Small intestine (tissue), 7 donors: ENCODE measurements around the gene GALNT11. TPM values are rescaled to one million over a fixed set of nuclear protein-coding genes. Genes with fewer than 3 reads are reported as not detected.
"Not testable (repeated sequence)": the region's sequence is repeated elsewhere in the genome, so short reads cannot be mapped to it uniquely, and the experiment has no call there.

Experiments
- DNase-seq, 2 donors: peaks; one replicate each; pipeline versions ENCODE4 v3.0.0 to v3.0.0-alpha.2; 2013
- FAIRE-seq: peaks from 2 replicates; lab custom pipeline; 2012; peaks lifted over from hg19 to GRCh38; lab: Jason Lieb, UNC
- H3K27ac ChIP-seq, 3 donors: one replicate each; pipeline ENCODE4 v1.5.1; 2013; ENCODE audit warnings: low read length in 2 of 3, mild to moderate bottlenecking in 2 of 3, control low read depth in 1 of 3, inconsistent platforms in 1 of 3, low read depth in 1 of 3, moderate library complexity in 1 of 3
- H3K27me3 ChIP-seq, 3 donors: one replicate each; pipeline ENCODE4 v1.6.1; 2013; ENCODE audit warnings: low read length in 3 of 3, inconsistent platforms in 1 of 3; ENCODE audit not compliant: control insufficient read depth in 3 of 3, insufficient read depth in 3 of 3
- H3K36me3 ChIP-seq, 3 donors: one replicate each; pipeline ENCODE4 v1.6.1; 2013; ENCODE audit warnings: low read length in 3 of 3, inconsistent platforms in 1 of 3, low read depth in 1 of 3, mild to moderate bottlenecking in 1 of 3, moderate library complexity in 1 of 3; ENCODE audit not compliant: control insufficient read depth in 3 of 3, insufficient read depth in 2 of 3
- H3K4me1 ChIP-seq, 3 donors: one replicate each; pipeline ENCODE4 v1.6.1; 2013; ENCODE audit warnings: low read length in 2 of 3, inconsistent platforms in 1 of 3, low read depth in 1 of 3, mild to moderate bottlenecking in 1 of 3, moderate library complexity in 1 of 3; ENCODE audit not compliant: control insufficient read depth in 3 of 3, insufficient read depth in 2 of 3
- H3K4me3 ChIP-seq, 3 donors: one replicate each; pipeline ENCODE4 v1.5.1; 2013; ENCODE audit warnings: low read length in 3 of 3, control low read depth in 1 of 3, inconsistent platforms in 1 of 3, low read depth in 1 of 3, mild to moderate bottlenecking in 1 of 3, moderate library complexity in 1 of 3
- H3K9me3 ChIP-seq, 2 donors: one replicate each; pipeline ENCODE4 v1.6.1; 2013; ENCODE audit warnings: low read depth in 1 of 2, low read length in 1 of 2; ENCODE audit not compliant: control insufficient read depth in 2 of 2, insufficient read depth in 1 of 2
- whole genome bisulfite sequencing, 3 donors: extraction: QIAGEN DNeasy Blood & Tissue Kit; methylation state at CpG; one replicate each; pipeline ENCODE4 v1.1.7; 2013; 5-methylcytosine and 5-hydroxymethylcytosine counted together
- polyA plus RNA-seq, 4 donors: library from polyadenylated mRNA; stranded (reverse) in 3 of 4; unstranded in 1 of 4; fragments of 200-250 nt in 3 of 4; fragments of 120-200 nt in 1 of 4; gene quantifications; one replicate each; pipeline versions ENCODE4 v1.2.1 to v1.2.3, GENCODE V29; 2013
- donor health status: healthy with polysubstance abuse.
- donor health status: control.
- donor health status: control.
- donor health status: Bipolar disorder and iron deficiency.
- donor health status: healthy.

Gene GALNT11
- polyA plus RNA-seq, 4 donors, result 8.1 to 39.7 (median 17.6) TPM

DNA sequence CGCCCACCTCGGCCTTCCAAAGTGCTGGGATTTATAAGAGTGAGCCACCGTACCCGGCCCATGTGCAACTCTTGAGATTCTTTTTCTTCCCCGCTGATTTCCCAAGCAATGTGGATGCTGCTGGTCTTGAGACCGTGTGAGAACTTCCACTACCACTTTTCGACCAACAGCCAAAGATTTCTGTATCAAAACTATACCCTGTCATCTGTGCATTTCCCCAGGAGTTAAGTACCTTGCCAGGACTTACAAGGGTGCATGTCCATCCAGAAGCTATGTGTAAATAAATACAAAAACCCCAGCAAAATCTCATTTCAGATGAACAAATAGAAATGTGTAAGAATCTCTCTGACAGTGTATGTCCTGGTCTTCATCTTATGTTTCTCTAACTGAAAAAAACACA is 9.9 kb upstream of the GALNT11 start:
- FAIRE-seq (no peak), DNase-seq (no peak)
- no peaks in the 10 kb centered on the region for H3K4me1 ChIP-seq
- no peaks in the 10 kb centered on the region for H3K27me3 ChIP-seq
- H3K27ac ChIP-seq, result no peak overlapping the region
- no peaks in the 10 kb centered on the region for H3K36me3 ChIP-seq
- WGBS, 3 donors, result 90 to 92% (median 90%) methylated on average over 7 of the region's 7 CpGs
- no peak overlapping the region for H3K4me3 ChIP-seq
- no peaks in the 10 kb centered on the region for H3K9me3 ChIP-seq

DNA sequence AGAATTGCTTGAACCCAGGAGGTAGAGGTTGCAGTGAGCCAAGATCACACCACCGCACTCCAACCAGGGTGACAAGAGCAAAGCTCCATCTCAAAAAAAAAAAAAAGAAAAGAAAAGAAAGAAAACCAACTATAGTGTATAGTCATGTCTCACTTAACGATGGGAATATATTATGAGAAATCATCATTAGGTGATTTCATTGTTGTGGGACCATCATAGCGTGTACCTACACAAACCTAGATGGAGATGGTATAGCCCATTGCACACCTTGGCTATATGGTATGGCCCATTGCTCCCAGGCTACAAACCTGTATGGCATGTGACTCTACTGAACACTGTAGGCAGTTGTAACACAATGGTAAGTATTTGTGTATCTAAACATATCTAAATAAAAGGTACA is 8.5 kb upstream of the GALNT11 start:
- Histone ChIP-seq H3K36me3 (no peaks in the 10 kb centered on the region), H3K27me3 (no peaks in the 10 kb centered on the region), H3K4me3 (no peak overlapping the region), H3K27ac (no peak overlapping the region), H3K9me3 (no peaks in the 10 kb centered on the region), H3K4me1 (no peaks in the 10 kb centered on the region)
- FAIRE-seq (no peak), DNase-seq (no peak)
- WGBS, 3 donors, result 95 to 98% (median 96%) methylated on average over 3 of the region's 3 CpGs

GRCh38 chr7:152017683-152018082 is 7.8 kb upstream of the GALNT11 start:
- not testable (repeated sequence) for H3K27me3 ChIP-seq, DNase-seq, H3K4me3 ChIP-seq, H3K36me3 ChIP-seq, FAIRE-seq, H3K27ac ChIP-seq, H3K9me3 ChIP-seq, H3K4me1 ChIP-seq
- 84 to 91% (median 89%) methylated on average over 6 of the region's 6 CpGs for WGBS, 3 donors

GRCh38 chr7:152021740-152022139 is 3.7 kb upstream of the GALNT11 start:
- not testable (repeated sequence) for H3K36me3 ChIP-seq, FAIRE-seq, H3K9me3 ChIP-seq, H3K4me3 ChIP-seq, H3K4me1 ChIP-seq, H3K27me3 ChIP-seq, DNase-seq, H3K27ac ChIP-seq
- WGBS, 3 donors, result 81 to 89% (median 88%) methylated on average over 10 of the region's 10 CpGs

- Histone ChIP-seq H3K4me3 (peak overlapping the region; percentile 53 to 71 (median 63)), H3K4me1 (peaks cover 2 to 6% (median 3%) of the 10 kb centered on the region in 3 donors), H3K36me3 (peaks cover 0 to 8% (median 0%) of the 10 kb centered on the region in 3 donors), H3K27ac (peak overlapping the region; percentile 45 to 88 (median 70)), H3K27me3 (no peaks in the 10 kb centered on the region), H3K9me3 (peaks cover 0 to 4% of the 10 kb centered on the region in 2 donors)
- WGBS, 3 donors, result 13 to 14% (median 14%) methylated on average over 33 to 41 of the region's 41 CpGs
- FAIRE-seq, result no peak
- peak; percentile 4 to 39 for DNase-seq
Observed at GRCh38 chr7:152025937-152026890, 740 bp downstream of the GALNT11 start.

DNA sequence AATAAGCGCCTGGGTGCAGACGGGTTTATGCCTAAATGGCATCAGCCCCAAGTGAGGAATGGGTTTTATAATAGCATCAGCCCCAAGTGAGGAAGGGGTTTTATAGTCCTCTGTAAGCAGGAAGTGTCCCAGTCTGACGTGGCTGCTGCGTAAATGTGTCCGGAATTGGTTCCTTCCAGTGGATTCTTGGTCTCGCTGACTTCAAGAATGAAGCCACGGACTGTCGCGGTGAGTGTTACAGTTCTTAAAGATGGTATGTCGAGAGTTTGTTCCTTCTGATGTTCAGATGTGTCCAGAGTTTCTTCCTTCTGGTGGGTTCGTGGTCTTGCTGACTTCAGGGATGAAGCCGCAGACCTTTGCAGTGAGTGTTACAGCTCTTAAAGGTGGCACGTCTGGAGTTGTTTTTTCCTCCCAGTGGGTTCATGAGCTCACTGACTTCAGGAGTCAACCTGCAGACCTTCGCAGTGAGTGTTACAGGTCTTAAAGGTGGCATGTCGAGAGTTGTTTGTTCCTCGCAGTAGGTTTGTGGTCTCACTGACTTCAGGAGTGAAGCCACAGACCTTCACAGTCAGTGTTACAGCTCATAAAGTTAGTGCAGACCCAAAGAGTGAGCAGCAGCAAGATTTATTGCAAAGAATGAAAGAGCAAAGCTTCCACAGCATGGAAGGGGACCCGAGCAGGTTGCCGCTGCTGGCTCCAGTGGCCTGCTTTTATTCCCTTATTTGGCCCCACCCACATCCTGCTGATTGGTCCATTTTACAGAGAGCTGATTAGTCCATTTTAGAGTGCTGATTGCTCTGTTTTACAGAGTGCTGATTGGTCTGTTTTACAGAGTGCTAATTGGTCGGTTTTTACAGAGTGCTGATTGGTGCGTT is 2.3 kb downstream of the GALNT11 start:
- DNase-seq, FAIRE-seq, H3K36me3 ChIP-seq, H3K9me3 ChIP-seq, H3K27me3 ChIP-seq, H3K4me3 ChIP-seq, H3K27ac ChIP-seq, H3K4me1 ChIP-seq: not testable (repeated sequence)
- WGBS, 3 donors, result 92 to 95% (median 95%) methylated on average over 20 of the region's 20 CpGs

DNA sequence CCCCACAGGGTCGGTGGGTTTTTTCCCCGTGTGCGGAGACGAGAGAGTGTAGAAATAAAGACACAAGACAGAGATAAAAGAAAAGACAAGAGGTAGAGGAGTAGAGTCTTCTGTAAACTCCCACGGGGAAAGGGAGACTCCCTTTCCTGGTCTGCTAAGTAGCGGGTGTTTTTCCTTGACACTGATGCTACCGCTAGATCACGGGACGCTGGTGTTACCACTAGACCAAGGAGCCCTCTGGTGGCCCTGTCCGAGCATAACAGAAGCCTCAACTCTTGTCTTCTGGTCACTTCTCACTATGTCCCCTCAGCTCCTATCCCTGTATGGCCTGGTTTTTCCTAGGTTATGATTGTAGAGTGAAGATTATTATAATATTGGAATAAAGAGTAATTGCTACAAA is 4.6 kb downstream of the GALNT11 start:
- not testable (repeated sequence) for FAIRE-seq, H3K9me3 ChIP-seq, H3K4me3 ChIP-seq, H3K4me1 ChIP-seq, H3K27me3 ChIP-seq, H3K36me3 ChIP-seq, H3K27ac ChIP-seq
- DNase-seq, result peak in 1 of 2 donors; percentile 29
- WGBS, 3 donors, result 80 to 87% (median 86%) methylated on average over 10 of the region's 10 CpGs

- 70 to 83% (median 78%) methylated on average over 1 of the region's 1 CpG for WGBS, 3 donors
Observed at GRCh38 chr7:152030639-152031038, 5.2 kb downstream of the GALNT11 start.

More at GRCh38 chr7:152030639-152031038, 5.2 kb downstream of the GALNT11 start:
- H3K27me3 ChIP-seq, H3K4me3 ChIP-seq, H3K4me1 ChIP-seq, FAIRE-seq, H3K36me3 ChIP-seq, H3K27ac ChIP-seq, DNase-seq: not testable (repeated sequence)
- peaks cover 0 to 14% of the 10 kb centered on the region in 2 donors for H3K9me3 ChIP-seq
